Medulla oblongata (tissue), 1 donor: ENCODE results near the gene ELP1.
"Not testable (repeated sequence)": the region's sequence is repeated elsewhere in the genome, so short reads cannot be mapped to it uniquely, and the experiment has no call there.

Source experiments
- DNase-seq: peaks from one replicate; pipeline ENCODE4 v3.0.0-alpha.2; 2015; ENCODE audit errors: extremely low spot score

Gene ELP1

GRCh38 chr9:108933718-108934322 is at the start of gene ELP1:
TSS of gene ELP1 (minus strand) at chr9:108934124. CDS start at chr9:108931146, 2,978 bp downstream.
- DNase-seq: peak; percentile 93

GRCh38 chr9:108980893-108981292 is 47.0 kb upstream of the ELP1 start:
- DNase-seq: no peak

- DNase-seq: no peak
Measured at GRCh38 chr9:108978205-108978604, 44.3 kb upstream of the ELP1 start.

- no peak for DNase-seq
Measured at GRCh38 chr9:108973895-108974294, 40.0 kb upstream of the ELP1 start.

GRCh38 chr9:108972626-108973209 is 38.8 kb upstream of the ELP1 start:
- no peak for DNase-seq

GRCh38 chr9:108972186-108972585 is 38.3 kb upstream of the ELP1 start:
- no peak for DNase-seq

GRCh38 chr9:108971392-108971791 is 37.5 kb upstream of the ELP1 start:
- DNase-seq: not testable (repeated sequence)

- no peak for DNase-seq
Measured at GRCh38 chr9:108967916-108968315, 34.0 kb upstream of the ELP1 start.

- DNase-seq: no peak
Measured at GRCh38 chr9:108963459-108964143, 29.7 kb upstream of the ELP1 start.

GRCh38 chr9:108961151-108961550 is 27.2 kb upstream of the ELP1 start:
- DNase-seq: no peak

- no peak for DNase-seq
Measured at GRCh38 chr9:108960331-108960730, 26.4 kb upstream of the ELP1 start.

GRCh38 chr9:108956631-108957026 is 22.7 kb upstream of the ELP1 start:
- no peak for DNase-seq

- no peak for DNase-seq
Measured at GRCh38 chr9:108956022-108956630, 22.2 kb upstream of the ELP1 start.

- DNase-seq: peak; percentile 83
Measured at GRCh38 chr9:108953983-108954574, 20.2 kb upstream of the ELP1 start.

- DNase-seq: no peak
Measured at GRCh38 chr9:108951578-108951977, 17.7 kb upstream of the ELP1 start.

GRCh38 chr9:108950168-108950567 is 16.2 kb upstream of the ELP1 start:
- no peak for DNase-seq

GRCh38 chr9:108939975-108940374 is 6.1 kb upstream of the ELP1 start:
- no peak for DNase-seq

GRCh38 chr9:108937561-108938305 is 3.8 kb upstream of the ELP1 start:
- no peak for DNase-seq

- peak; percentile 91 for DNase-seq
Measured at GRCh38 chr9:108934323-108934893, 484 bp upstream of the ELP1 start, which contains the start of gene ABITRAM. TSS of gene ABITRAM (plus strand) at chr9:108934400. CDS start at chr9:108934487, 87 bp downstream.

- DNase-seq: peak; percentile 12
Measured at GRCh38 chr9:108933231-108933717, 650 bp downstream of the ELP1 start.

GRCh38 chr9:108928386-108928785 is 5.5 kb downstream of the ELP1 start:
- DNase-seq: no peak
